ENCODE results near the gene TMEM54.

Gene TMEM54

GRCh38 chr1:32881871-32882850 lies 19.0 kb downstream of the TMEM54 start:
- DNase-seq (ENCODE audit: low read depth in 1 of 2, low spot score in 1 of 2): no peak

- DNase-seq (ENCODE audit: low read depth in 1 of 2, low spot score in 1 of 2): no peak
Measured at GRCh38 chr1:32881291-32881690, 19.9 kb downstream of the TMEM54 start.

- DNase-seq (ENCODE audit: low read depth in 1 of 2, low spot score in 1 of 2): no peak
Measured at GRCh38 chr1:32878637-32879041, 22.6 kb downstream of the TMEM54 start.

GRCh38 chr1:32878183-32878582 lies 23.0 kb downstream of the TMEM54 start:
- no peak for DNase-seq (ENCODE audit: low read depth in 1 of 2, low spot score in 1 of 2)

GRCh38 chr1:32877211-32878110 lies 23.7 kb downstream of the TMEM54 start:
- DNase-seq (ENCODE audit: low read depth in 1 of 2, low spot score in 1 of 2): no peak

- DNase-seq (ENCODE audit: low read depth in 1 of 2, low spot score in 1 of 2): no peak
Measured at GRCh38 chr1:32876341-32877210, 24.6 kb downstream of the TMEM54 start.

GRCh38 chr1:32874860-32875752 lies 26.1 kb downstream of the TMEM54 start:
- no peak for DNase-seq (ENCODE audit: low read depth in 1 of 2, low spot score in 1 of 2)

GRCh38 chr1:32873484-32873883 lies 27.7 kb downstream of the TMEM54 start:
- no peak for DNase-seq (ENCODE audit: low read depth in 1 of 2, low spot score in 1 of 2)

GRCh38 chr1:32872192-32872460 lies 29.1 kb downstream of the TMEM54 start:
- no peak for DNase-seq (ENCODE audit: low read depth in 1 of 2, low spot score in 1 of 2)

GRCh38 chr1:32871364-32872191 lies 29.6 kb downstream of the TMEM54 start:
- DNase-seq (ENCODE audit: low read depth in 1 of 2, low spot score in 1 of 2): no peak

GRCh38 chr1:32870615-32871363 lies 30.4 kb downstream of the TMEM54 start, which contains the start of gene FNDC5:
Gene FNDC5 (minus strand): TSS chr1:32870912.
- DNase-seq (ENCODE audit: low read depth in 1 of 2, low spot score in 1 of 2): no peak

- DNase-seq (ENCODE audit: low read depth in 1 of 2, low spot score in 1 of 2): no peak
Measured at GRCh38 chr1:32869923-32870614, 31.1 kb downstream of the TMEM54 start.

GRCh38 chr1:32868806-32869455 lies 32.3 kb downstream of the TMEM54 start:
- DNase-seq (ENCODE audit: low read depth in 1 of 2, low spot score in 1 of 2): no peak

- DNase-seq (ENCODE audit: low read depth in 1 of 2, low spot score in 1 of 2): no peak
Measured at GRCh38 chr1:32868085-32868484, 33.1 kb downstream of the TMEM54 start.

GRCh38 chr1:32867671-32868070 lies 33.5 kb downstream of the TMEM54 start:
- DNase-seq (ENCODE audit: low read depth in 1 of 2, low spot score in 1 of 2): no peak

- no peak for DNase-seq (ENCODE audit: low read depth in 1 of 2, low spot score in 1 of 2)
Measured at GRCh38 chr1:32867151-32867550, 34.0 kb downstream of the TMEM54 start.

GRCh38 chr1:32865639-32866405 lies 35.4 kb downstream of the TMEM54 start:
- no peak for DNase-seq (ENCODE audit: low read depth in 1 of 2, low spot score in 1 of 2)

Data from stimulated activated CD4-positive, alpha-beta T cell treated with anti-CD3 and anti-CD28 coated beads, Interleukin-15, amount 100 ng/mL, for 1 hour (primary cell).